Glomerular endothelial cell (primary cell): ENCODE data around the gene HAUS1. TPM values are rescaled to one million over a fixed set of nuclear protein-coding genes. Genes with fewer than 3 reads are reported as not detected.

Experiments
- total RNA-seq: library from RNA; depleted of rRNA; stranded (reverse); fragments of >200 nt; gene quantifications from 2 replicates; pipeline ENCODE4 v1.2.3, GENCODE V29; 2015

HAUS1 gene
- total RNA-seq, 1 donor from 2014 or later: 46.8 TPM

Other genes with a start within 250 kb of the HAUS1 start
- gene EPG5, start 137.1 kb upstream of the HAUS1 start, total RNA-seq: 30.1 and 30.4 TPM in 2 replicates
- 6.9 and 8.9 TPM in 2 replicates for gene PSTPIP2, start 32.1 kb upstream of the HAUS1 start, total RNA-seq
- gene ATP5F1A, start 6.1 kb upstream of the HAUS1 start, total RNA-seq: 306 and 489 TPM in 2 replicates